PC-9 (cell line): Measurements from ENCODE around the gene SLX4.

ENCODE experiments used
- CTCF ChIP-seq: fragments of 200-600 bp; sonication (generic); conservative IDR thresholded peaks from 2 replicates; pipeline ENCODE4 v1.6.1; 2017; ENCODE audit warnings: mixed run types, antibody characterized with exemption, mild to moderate bottlenecking, moderate library complexity
- EZH2 ChIP-seq: fragments of 200-600 bp; sonication (generic); IDR thresholded peaks from 2 replicates; pipeline ENCODE4 v1.8.0; 2017; ENCODE audit warnings: antibody characterized with exemption, low read depth

- TF ChIP-seq CTCF (no peak), EZH2 (no peak)
Observed at GRCh38 chr16:3656491-3657468, 45.4 kb upstream of the SLX4 start.
